CD4-positive, alpha-beta memory T cell (primary cell): Measurements from ENCODE around the gene FAM131C. TPM values are rescaled to one million over a fixed set of nuclear protein-coding genes. Genes with fewer than 3 reads are reported as not detected.
"Not testable (repeated sequence)": the region's sequence is repeated elsewhere in the genome, so short reads cannot be mapped to it uniquely, and the experiment has no call there.

Experiments
- CTCF ChIA-PET: fragments of 350-600 bp; sonication (Branson Sonifier 250); formaldehyde crosslinking; loops from one replicate; lab custom pipeline; 2021; ENCODE audit warnings: inconsistent platforms; ENCODE audit not compliant: partially characterized antibody; lab: Charles Lee
- POLR2A ChIA-PET: fragments of 350-600 bp; sonication (Branson Sonifier 250); formaldehyde crosslinking; loops from one replicate; lab custom pipeline; 2021; ENCODE audit not compliant: partially characterized antibody; lab: Charles Lee
- DNase-seq, 5 donors: peaks; one replicate each; pipeline versions ENCODE4 v3.0.0 to v3.0.0-alpha.2; 2020 to 2022; ENCODE audit warnings: mixed read lengths in 1 of 5
- H3K27ac ChIP-seq: one replicate; pipeline ENCODE4 v1.7.0; 2013; ENCODE audit warnings: low read depth, low read length
- H3K27me3 ChIP-seq: 2 replicates; pipeline ENCODE4 v1.7.0; 2013; ENCODE audit warnings: mild to moderate bottlenecking, low read length, moderate library complexity; ENCODE audit not compliant: insufficient read depth
- H3K36me3 ChIP-seq: 2 replicates; pipeline ENCODE4 v1.7.0; 2013; ENCODE audit warnings: mild to moderate bottlenecking, low read length, moderate library complexity; ENCODE audit not compliant: insufficient read depth
- H3K4me1 ChIP-seq: 2 replicates; pipeline ENCODE4 v1.7.0; 2013; ENCODE audit warnings: mild to moderate bottlenecking, low read length, moderate library complexity; ENCODE audit not compliant: insufficient read depth
- H3K4me3 ChIP-seq, 2 donors: one replicate each; pipeline ENCODE4 v1.7.0; 2013; ENCODE audit warnings: low read length in 2 of 2, mild to moderate bottlenecking in 1 of 2
- H3K9me3 ChIP-seq, 2 donors: one replicate each; pipeline ENCODE4 v1.7.0; 2013; ENCODE audit warnings: low read length in 2 of 2, control low read depth in 1 of 2; ENCODE audit not compliant: control insufficient read depth in 1 of 2
- H3K27ac Mint-ChIP-seq, 7 donors: one replicate each; pipeline ENCODE4 v1.8.0; 2020 to 2021; ENCODE audit warnings: mixed read lengths in 7 of 7, mild to moderate bottlenecking in 6 of 7, inconsistent platforms in 3 of 7, moderate library complexity in 3 of 7
- H3K27me3 Mint-ChIP-seq, 2 donors: one replicate each; pipeline ENCODE4 v1.8.0; 2020 to 2021; ENCODE audit warnings: mixed read lengths in 2 of 2
- H3K36me3 Mint-ChIP-seq, 2 donors: one replicate each; pipeline ENCODE4 v1.8.0; 2020 to 2021; ENCODE audit warnings: mixed read lengths in 2 of 2, inconsistent platforms in 1 of 2, mild to moderate bottlenecking in 1 of 2
- H3K4me1 Mint-ChIP-seq, 4 donors: one replicate each; pipeline ENCODE4 v1.8.0; 2020 to 2021; ENCODE audit warnings: mixed read lengths in 4 of 4, mild to moderate bottlenecking in 1 of 4
- H3K4me3 Mint-ChIP-seq, 8 donors: one replicate each; pipeline ENCODE4 v1.8.0; 2020 to 2021; ENCODE audit warnings: mixed read lengths in 8 of 8, mild to moderate bottlenecking in 7 of 8, moderate library complexity in 6 of 8, inconsistent platforms in 3 of 8
- H3K9me3 Mint-ChIP-seq, 8 donors: one replicate each; pipeline ENCODE4 v1.8.0; 2020 to 2021; ENCODE audit warnings: mixed read lengths in 8 of 8, mild to moderate bottlenecking in 5 of 8, inconsistent platforms in 3 of 8, moderate library complexity in 1 of 8
- intact Hi-C: fragments of 100-400 bp; cut with micrococcal nuclease; formaldehyde crosslinking; loops from one replicate; pipeline ENCODE4 v1.15.1; 2023
- polyA plus RNA-seq, 2 donors: library from polyadenylated mRNA; unstranded; fragments of 300-500 nt; fragmentation: Illumina TruSeq; gene quantifications; one replicate each; pipeline ENCODE4 v1.2.3, GENCODE V29; 2021
- total RNA-seq, 2 experiments: library from RNA; stranded (reverse); gene quantifications; one replicate each; pipeline ENCODE4 v1.2.3, GENCODE V29; 2021

Gene FAM131C
- total and polyA plus RNA-seq, 4 experiments from 2014 or later, result 0.11 TPM; not detected in 3

GRCh38 chr1:16033103-16033632 is 40.3 kb downstream of the FAM131C start:
- POLR2A ChIA-PET, H3K9me3 Mint-ChIP-seq: not testable (repeated sequence)

GRCh38 chr1:16032388-16033102 is 40.9 kb downstream of the FAM131C start:
- peak in 4 of 5 donors; percentile 15 to 52 (median 27) for DNase-seq
- H3K36me3 ChIP-seq, result no peaks in the 10 kb centered on the region
- H3K4me1 ChIP-seq, result no peaks in the 10 kb centered on the region
- peaks cover 12 to 20% of the 10 kb centered on the region in 2 donors for H3K27me3 Mint-ChIP-seq
- no peak overlapping the region for H3K27ac ChIP-seq
- no peaks in the 10 kb centered on the region for H3K36me3 Mint-ChIP-seq
- H3K4me1 Mint-ChIP-seq, result peaks cover 0 to 4% (median 2%) of the 10 kb centered on the region in 4 donors
- H3K9me3 ChIP-seq, result no peaks in the 10 kb centered on the region
- H3K27ac Mint-ChIP-seq, result peak overlapping the region in 1 of 7 donors; percentile 47
- no peak overlapping the region for H3K4me3 ChIP-seq
- no peaks in the 10 kb centered on the region for H3K27me3 ChIP-seq
- intact Hi-C loops, result no loop called here
- ChIA-PET CTCF (interaction anchor here (0.5 kb wide), 1 partner anchor 218 kb away, joined by 3 read pairs; no protein-coding TSS in a partner anchor), POLR2A (no interaction called here)
- no peaks in the 10 kb centered on the region for H3K9me3 Mint-ChIP-seq
- H3K4me3 Mint-ChIP-seq, result no peak overlapping the region

More at GRCh38 chr1:16033103-16033632, 40.3 kb downstream of the FAM131C start:
- H3K4me3 ChIP-seq, H3K36me3 ChIP-seq, H3K4me1 ChIP-seq, H3K27ac Mint-ChIP-seq, intact Hi-C loops, CTCF ChIA-PET, H3K27ac ChIP-seq, H3K9me3 ChIP-seq, H3K36me3 Mint-ChIP-seq, H3K27me3 ChIP-seq, H3K4me3 Mint-ChIP-seq, H3K4me1 Mint-ChIP-seq: not testable (repeated sequence)
- DNase-seq, result peak in 1 of 5 donors; percentile 8
- H3K27me3 Mint-ChIP-seq, result peaks cover 12 to 15% of the 10 kb centered on the region in 2 donors

GRCh38 chr1:16031551-16031950 is 41.9 kb downstream of the FAM131C start:
- H3K4me3 ChIP-seq, result no peak overlapping the region
- H3K27me3 ChIP-seq, result no peaks in the 10 kb centered on the region
- intact Hi-C loops, result no loop called here
- H3K9me3 ChIP-seq, result no peaks in the 10 kb centered on the region
- CTCF ChIA-PET, result no interaction called here
- no peaks in the 10 kb centered on the region for H3K36me3 Mint-ChIP-seq
- DNase-seq, result peak in 1 of 5 donors; percentile 22
- no peaks in the 10 kb centered on the region for H3K9me3 Mint-ChIP-seq
- H3K27me3 Mint-ChIP-seq, result peaks cover 11 to 20% of the 10 kb centered on the region in 2 donors
- no peak overlapping the region for H3K27ac Mint-ChIP-seq
- H3K4me3 Mint-ChIP-seq, result no peak overlapping the region
- H3K4me1 ChIP-seq, result peaks cover 7% of the 10 kb centered on the region
- H3K27ac ChIP-seq, result no peak overlapping the region
- peaks cover 0 to 4% (median 2%) of the 10 kb centered on the region in 4 donors for H3K4me1 Mint-ChIP-seq
- POLR2A ChIA-PET, result no interaction called here
- no peaks in the 10 kb centered on the region for H3K36me3 ChIP-seq

- H3K36me3 Mint-ChIP-seq, result no peaks in the 10 kb centered on the region
- no peak overlapping the region for H3K27ac Mint-ChIP-seq
- no peaks in the 10 kb centered on the region for H3K27me3 ChIP-seq
These were observed 44.2 kb downstream of the FAM131C start for GRCh38 chr1:16029288-16029687.

GRCh38 chr1:16029003-16029268 is 44.5 kb downstream of the FAM131C start:
- H3K27me3 Mint-ChIP-seq, result peaks cover 14 to 21% of the 10 kb centered on the region in 2 donors
- H3K27ac ChIP-seq, H3K4me3 Mint-ChIP-seq, H3K36me3 ChIP-seq, H3K9me3 Mint-ChIP-seq, intact Hi-C loops, H3K4me3 ChIP-seq, H3K4me1 Mint-ChIP-seq, H3K27ac Mint-ChIP-seq, POLR2A ChIA-PET, DNase-seq, H3K4me1 ChIP-seq, H3K9me3 ChIP-seq, H3K36me3 Mint-ChIP-seq, H3K27me3 ChIP-seq: not testable (repeated sequence)
- CTCF ChIA-PET, result interaction anchor here (1.2 kb wide), 1 partner anchor 20 kb away, joined by 4 read pairs; no protein-coding TSS in a partner anchor

More at GRCh38 chr1:16029288-16029687, 44.2 kb downstream of the FAM131C start:
- H3K4me3 Mint-ChIP-seq, result no peak overlapping the region
- peaks cover 0 to 4% (median 2%) of the 10 kb centered on the region in 4 donors for H3K4me1 Mint-ChIP-seq
- H3K27me3 Mint-ChIP-seq, result peaks cover 14 to 21% of the 10 kb centered on the region in 2 donors
- no peaks in the 10 kb centered on the region for H3K36me3 ChIP-seq
- H3K9me3 Mint-ChIP-seq, result no peaks in the 10 kb centered on the region
- H3K4me1 ChIP-seq, result peaks cover 7% of the 10 kb centered on the region
- DNase-seq, result no peak
- intact Hi-C loops, result no loop called here
- ChIA-PET CTCF (no interaction called here), POLR2A (no interaction called here)
- H3K4me3 ChIP-seq, result no peak overlapping the region
- H3K27ac ChIP-seq, result no peak overlapping the region
- H3K9me3 ChIP-seq, result no peaks in the 10 kb centered on the region

- Histone ChIP-seq H3K4me1 (peaks cover 7% of the 10 kb centered on the region), H3K4me3 (no peak overlapping the region), H3K9me3 (no peaks in the 10 kb centered on the region), H3K27me3 (no peaks in the 10 kb centered on the region), H3K27ac (no peak overlapping the region), H3K36me3 (no peaks in the 10 kb centered on the region)
- Mint-ChIP-seq H3K27ac (peak overlapping the region in 1 of 7 donors; percentile 8), H3K36me3 (no peaks in the 10 kb centered on the region), H3K4me3 (peak overlapping the region in 1 of 8 donors; percentile 38), H3K9me3 (no peaks in the 10 kb centered on the region), H3K27me3 (peaks cover 14 to 21% of the 10 kb centered on the region in 2 donors), H3K4me1 (peaks cover 0 to 4% (median 2%) of the 10 kb centered on the region in 4 donors)
- peak in 1 of 5 donors; percentile 22 for DNase-seq
- POLR2A ChIA-PET, result no interaction called here
- intact Hi-C loops, result no loop called here
- CTCF ChIA-PET, result interaction anchor here (1.2 kb wide), 1 partner anchor 19 kb away, joined by 4 read pairs; no protein-coding TSS in a partner anchor
These were observed 45.0 kb downstream of the FAM131C start for GRCh38 chr1:16028237-16029002.
